Activated gamma-delta T cell treated with Interleukin-2 at 50 U/mL for 16 hours (primary cell): Measurements from ENCODE around the gene GBP7.
"Not testable (repeated sequence)": the region's sequence is repeated elsewhere in the genome, so short reads cannot be mapped to it uniquely, and the experiment has no call there.

Experiments used
- DNase-seq: peaks from one replicate; pipeline ENCODE4 v3.0.0-alpha.2; 2020

Gene GBP7, protein sequence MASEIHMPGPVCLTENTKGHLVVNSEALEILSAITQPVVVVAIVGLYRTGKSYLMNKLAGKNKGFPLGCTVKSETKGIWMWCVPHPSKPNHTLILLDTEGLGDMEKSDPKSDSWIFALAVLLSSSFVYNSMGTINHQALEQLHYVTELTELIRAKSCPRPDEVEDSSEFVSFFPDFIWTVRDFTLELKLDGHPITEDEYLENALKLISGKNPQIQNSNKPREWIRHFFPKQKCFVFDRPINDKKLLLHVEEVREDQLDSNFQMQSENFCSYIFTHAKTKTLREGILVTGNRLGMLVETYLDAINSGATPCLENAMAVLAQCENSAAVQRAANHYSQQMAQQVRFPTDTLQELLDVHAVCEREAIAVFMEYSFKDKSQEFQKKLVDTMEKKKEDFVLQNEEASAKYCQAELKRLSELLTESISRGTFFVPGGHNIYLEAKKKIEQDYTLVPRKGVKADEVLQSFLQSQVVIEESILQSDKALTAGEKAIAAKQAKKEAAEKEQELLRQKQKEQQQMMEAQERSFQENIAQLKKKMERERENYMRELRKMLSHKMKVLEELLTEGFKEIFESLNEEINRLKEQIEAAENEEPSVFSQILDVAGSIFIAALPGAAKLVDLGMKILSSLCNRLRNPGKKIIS

DNA sequence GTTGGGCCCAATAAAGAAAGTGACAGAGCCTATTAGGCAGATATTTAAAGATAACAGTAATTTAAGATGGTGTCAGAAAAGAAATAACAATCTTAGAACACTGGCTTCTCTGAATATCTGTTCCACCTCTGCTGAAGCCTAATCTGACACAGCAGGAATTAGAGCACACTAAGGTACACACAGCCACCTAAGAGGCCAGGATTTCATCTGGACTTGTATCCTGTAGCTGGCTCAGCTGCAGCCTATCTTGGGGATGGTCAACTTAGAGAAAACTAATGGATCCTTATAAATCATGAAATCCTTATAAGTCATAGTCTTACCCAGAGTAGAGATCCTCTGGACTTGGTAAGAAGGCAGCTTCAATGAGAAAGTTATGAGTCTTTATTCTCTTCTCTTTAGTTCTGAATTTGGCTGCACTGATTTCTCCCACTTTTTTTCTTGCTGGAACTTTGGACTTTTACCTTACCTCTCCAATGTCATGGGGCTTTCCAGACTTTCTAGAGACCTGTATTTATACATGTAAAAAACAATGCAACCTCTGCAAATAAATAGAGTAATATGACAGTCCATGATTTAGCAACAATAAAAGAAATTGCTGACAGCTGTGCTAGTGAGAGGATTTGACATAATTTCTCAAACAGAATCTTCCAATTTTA, at the start of gene GBP7:
Gene GBP7, minus strand, starts transcription at position 403 of the 656 bp plus-strand sequence. CDS start 4,068 bp downstream, outside the sequence.
- DNase-seq: no peak

DNA sequence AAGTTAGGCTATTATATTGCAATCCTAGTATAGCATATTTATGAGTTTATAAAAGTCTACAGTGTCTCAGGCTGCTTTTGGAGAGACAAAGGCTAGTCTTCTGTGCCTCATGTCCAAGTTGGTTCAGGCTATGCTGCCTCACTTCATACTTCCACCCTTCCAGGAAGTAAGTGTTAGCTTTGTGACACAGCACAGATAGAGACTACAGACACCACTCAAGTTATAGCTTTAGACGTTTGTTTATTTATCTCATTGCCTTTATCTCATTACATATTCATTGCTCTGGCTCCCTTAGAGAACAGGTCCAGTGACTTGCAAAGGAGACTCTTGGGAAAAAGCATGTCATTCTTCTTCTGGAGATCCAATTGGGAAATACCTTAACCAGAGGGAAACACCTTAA, 45.5 kb upstream of the GBP7 start:
- no peak for DNase-seq

DNA sequence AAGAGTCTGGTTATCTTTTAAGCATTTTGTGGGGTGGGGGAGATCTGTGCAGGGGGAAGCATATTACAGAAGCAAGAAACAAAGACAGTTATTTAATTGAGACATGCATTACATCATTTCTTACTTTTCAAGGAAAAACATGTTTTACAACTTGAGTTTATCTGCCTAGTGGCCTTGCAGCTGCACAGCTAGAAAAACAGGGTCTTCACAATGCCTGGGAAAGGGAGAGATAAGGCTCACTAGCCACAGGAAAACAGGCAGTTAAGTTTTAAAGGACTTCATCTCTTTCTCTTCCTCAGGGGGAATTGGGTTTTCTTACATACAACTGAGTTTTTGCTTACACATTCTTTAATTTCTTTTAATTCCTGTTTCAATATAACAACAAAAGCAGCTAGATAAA, 44.0 kb upstream of the GBP7 start:
- DNase-seq: not testable (repeated sequence)

DNA sequence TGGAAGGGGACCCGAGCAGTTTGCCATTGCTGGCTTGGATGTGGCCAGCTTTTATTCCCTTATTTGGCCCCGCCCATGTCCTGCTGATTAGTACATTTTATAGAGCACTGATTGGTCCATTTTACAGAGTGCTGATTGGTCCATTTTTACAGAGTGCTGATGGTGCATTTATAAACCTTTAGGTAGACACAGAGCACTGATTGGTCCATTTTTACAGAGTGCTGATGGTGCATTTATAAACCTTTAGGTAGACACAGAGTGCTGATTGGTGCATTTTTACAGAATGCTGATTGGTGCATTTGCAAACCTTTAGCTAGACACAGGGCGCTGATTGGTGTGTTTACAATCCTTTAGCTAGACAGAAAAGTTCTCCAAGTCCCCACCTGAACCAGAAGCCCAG, 43.1 kb upstream of the GBP7 start:
- not testable (repeated sequence) for DNase-seq

DNA sequence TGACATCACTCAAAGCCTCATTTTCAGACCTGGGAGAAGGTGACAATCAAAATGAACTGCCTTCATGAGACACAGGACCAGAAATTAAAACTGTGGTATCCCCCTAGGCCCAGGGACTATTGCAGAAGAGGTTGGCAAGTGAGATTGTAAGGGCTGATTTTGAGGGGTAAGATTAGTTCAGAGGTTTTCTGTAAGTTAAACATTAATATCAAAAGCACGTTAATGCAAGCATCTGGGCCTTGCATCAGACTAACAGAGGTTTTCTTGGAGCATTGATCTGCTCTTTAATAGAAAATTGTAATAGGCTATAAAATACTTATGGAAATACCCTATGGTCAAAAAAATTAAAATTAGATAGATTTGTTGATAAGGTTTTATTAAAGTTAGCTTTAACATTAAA, 37.5 kb upstream of the GBP7 start:
- DNase-seq: no peak

DNA sequence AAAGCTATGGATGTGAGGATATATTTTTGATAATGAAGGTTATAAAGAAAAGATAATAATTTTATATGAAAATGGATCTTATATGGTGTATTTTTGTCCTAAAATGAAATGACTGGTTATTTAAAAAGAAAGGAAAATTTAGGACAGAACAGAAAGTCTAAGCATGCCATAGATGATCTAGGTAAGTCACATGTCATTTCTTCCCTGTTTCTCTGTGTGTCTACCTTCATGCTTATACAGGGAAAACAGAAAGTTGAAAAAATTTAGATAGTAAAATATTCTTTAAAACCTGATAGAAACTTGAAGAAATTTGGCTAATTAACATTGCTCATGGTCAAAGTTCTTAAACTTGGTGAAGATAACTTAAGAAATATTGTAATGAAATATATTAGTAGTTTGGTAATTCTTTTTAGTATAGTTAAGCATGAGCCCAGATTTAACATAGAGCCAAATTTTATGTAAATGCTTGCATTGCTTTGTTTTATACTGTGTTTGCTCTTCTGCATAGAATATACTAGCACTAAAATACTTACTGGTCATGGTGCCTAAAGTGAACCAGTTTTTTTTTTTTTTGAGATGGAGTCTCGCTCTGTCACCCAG, 35.3 kb upstream of the GBP7 start:
- DNase-seq: no peak

DNA sequence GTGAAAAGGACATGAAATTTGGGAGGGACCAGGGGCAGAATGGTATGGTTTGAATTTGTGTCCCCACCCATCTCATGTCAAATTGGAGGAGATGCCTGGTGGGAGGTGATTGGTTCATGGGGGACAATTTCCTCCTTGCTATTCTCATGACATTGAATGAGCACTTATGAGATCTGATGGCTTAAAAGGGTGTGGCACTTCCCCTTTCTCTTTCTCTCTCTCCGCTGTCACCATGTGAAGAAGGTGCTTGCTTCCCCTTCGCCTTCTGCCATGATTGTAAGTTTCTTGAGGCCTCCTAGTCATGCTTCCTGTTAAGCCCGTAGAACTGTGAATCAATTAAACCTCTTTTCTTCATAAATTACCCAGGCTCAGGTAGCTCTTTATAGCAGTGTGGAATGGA, 30.6 kb upstream of the GBP7 start:
- DNase-seq: no peak

DNA sequence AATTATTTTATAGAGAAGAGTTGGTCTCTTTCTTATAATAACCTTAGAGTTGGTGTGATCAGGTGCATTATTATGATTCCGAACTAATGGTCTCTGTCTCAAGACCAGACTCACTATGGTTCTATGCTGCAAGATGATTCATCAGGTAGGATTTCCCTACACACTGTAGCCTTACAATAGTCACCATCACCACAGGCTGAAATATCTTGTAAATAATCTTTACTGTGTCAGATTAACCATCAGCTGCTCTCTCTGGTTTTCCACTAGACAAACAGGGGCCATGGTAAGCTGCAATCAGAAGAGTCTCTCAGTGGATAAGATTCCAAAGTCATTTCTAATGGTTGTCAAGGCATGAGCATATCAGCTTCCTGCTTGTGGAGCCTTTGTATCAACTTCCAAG, 27.4 kb upstream of the GBP7 start:
- DNase-seq: no peak

DNA sequence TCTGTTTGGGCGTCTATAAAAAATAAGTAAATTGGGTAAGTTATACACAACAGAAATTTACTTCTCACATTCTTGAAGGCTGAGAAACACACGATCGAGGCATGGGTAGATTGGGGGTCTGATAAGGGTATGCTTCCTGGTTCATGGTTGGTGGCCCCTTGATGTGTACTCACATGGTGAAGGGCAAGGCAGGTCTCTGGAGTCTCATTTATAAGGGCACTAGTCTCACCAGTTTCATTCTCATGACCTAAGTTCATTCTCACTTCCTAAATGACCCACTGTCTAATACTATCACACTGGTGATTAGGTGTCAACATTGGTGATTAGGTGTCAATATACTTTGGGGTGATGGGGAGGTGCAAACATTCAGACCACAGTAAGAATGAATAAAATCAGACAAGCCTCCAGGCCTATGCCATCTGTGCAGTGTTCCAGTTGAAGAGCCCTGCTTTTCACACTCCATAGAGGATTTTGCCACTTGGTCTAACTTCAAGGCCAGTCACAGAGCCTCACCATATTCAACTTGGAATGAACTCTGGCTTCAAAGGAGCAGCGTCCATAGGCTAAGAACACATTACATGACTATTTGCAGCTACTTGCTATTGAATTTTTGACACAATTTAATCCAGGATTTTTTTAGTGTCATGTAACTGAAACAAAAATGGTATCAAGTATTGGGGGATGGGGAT, 25.4 kb upstream of the GBP7 start:
- no peak for DNase-seq

DNA sequence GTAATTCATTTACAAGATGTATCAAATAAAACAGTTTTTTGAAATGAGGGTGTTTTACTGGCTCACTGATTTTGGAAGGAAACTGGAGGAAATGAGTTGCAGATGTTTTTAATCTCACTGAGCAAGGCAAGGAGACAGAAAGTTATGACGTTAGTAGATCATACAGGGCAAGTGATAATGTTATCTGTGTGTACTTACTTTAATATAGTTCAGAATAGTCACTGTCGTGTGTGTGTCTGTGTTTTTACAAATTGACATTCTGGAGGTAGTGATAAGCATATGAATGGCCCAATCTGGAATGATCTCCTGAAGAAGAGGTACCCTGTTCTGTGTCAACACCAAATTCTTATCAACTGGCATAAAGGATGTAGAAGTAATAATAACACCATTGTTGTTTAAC, 24.9 kb upstream of the GBP7 start:
- DNase-seq: no peak

DNA sequence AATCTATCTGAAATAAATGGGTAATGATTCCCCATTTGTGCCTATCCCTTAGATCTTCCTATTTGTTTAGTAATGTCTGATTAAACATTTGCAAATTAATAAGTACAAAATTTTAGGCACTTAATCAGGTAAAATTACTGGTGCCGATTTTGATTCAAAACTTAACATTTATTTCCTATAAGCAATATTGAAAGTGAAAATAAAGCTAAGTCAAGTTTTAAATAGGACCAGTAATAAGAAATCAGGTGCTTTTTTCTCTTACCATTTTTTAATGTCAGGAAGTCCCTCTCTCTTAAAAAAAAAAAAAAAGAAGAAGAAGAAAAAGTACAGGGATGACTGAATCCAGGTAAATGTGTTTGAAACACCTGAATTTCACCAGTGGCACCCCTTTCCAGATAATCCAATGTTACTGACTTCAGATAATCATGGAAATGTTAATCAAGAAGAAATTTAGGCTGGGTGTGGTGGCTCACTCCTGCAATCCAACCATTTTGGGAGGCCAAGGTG, 23.8 kb upstream of the GBP7 start:
- no peak for DNase-seq

DNA sequence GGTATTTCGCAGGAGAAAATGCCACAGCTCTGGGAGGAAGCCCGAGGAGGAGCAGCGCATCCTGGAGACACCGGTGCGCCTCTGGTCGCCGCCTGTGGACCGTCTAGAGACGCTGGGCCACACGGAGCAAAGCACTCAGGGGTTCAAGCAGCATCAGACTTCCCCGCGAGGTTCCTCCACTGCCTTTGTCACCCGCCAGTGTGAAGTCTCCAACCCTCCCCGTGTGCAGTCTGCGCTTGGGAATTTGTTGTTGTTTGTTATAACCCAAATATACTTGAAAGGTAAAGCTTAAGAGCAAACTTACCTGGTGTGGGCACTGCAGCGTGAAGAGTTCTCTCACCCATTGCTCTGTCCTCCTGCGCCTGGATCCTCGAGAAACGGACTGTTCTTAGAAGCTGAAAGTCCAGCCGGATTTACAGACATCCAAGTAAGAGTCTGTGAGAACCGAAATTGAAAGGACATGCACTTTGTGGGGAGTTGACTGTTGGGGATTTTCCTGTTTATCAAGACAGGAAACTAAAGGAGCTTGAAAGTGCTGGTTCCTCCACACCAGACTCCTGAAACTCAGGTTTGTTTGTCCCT, 22.8 kb upstream of the GBP7 start, which contains the start of gene GBP4:
Gene GBP4, minus strand, starts transcription at position 452 of the 582 bp plus-strand sequence. Its CDS starts 108 bp downstream, at position 344.
- peak; percentile 44 for DNase-seq

DNA sequence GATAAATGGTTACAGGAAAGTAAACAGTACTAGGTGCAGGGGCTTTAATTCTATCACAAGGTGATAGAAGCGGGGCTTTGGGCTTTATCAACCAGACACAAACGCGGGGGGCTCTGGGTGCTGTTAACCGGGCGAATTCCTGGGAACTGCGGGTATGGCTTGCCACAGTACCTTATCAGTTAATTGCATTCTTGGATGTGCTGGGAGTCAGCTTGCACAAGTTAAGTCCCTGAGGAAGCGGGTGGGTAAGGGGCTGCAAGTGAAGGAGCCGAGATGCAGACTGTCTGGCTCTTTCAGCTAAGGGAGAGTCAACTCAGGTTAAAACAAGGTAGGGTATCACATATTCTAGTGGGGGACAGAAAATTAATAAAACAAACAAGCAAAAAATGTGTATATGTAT, 22.3 kb upstream of the GBP7 start:
- no peak for DNase-seq

DNA sequence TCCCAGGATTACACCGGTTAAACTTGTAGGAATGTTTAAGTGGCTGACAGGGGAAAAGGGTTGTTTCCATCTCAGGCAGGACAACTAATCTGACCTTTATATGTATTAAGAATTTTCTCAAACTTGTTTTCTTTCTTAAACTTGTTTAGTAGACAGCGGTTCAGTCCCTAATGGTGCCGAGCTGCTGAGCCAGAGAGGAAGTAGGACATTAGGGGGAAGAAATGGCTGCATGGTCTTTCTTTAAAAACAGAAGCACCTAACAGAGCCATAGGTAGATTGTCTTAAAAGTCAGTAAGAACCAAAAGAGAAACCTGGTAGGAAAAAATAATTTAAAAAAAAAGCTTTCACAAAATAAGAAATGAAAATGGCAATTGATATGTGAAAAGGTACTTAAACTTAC, 19.7 kb upstream of the GBP7 start:
- DNase-seq: no peak

DNA sequence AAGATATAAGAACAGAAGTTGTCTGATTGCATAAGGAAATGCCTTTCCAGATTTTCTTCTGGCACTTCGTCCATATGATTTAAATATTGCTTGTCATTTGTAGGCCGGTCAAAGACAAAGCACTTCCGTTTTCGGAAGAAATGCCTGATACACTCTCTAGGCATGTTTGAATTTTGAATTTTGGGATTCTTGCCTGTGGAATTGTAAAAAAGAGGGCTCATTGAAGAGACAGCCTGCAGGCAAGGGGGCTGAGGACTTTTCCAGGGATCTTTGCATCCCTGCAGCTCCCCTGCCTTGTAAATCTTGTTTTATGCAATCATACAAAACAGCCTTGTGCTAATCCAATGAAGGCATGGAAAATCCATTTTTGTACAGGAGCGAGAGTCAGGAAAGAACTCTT, 15.5 kb upstream of the GBP7 start:
- DNase-seq: no peak

DNA sequence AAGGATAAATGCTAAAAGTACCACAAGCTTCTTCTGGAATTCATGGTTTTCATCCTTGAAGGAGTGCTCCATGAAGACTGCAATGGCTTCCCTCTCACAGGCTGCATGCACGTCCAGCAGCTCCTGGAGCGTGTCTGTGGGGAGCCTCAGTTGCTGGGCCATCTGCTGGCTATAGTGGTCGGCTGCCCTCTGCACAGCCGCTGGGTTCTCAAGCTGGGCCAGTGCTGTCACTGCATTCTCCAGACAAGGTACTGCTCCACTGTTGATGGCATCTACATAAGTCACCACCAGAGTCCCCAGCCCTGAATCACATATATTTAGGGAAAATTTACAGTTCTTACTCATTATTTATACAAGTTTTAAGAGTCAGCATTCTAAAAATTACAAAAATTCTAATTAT, 14.2 kb upstream of the GBP7 start:
- DNase-seq: no peak

DNA sequence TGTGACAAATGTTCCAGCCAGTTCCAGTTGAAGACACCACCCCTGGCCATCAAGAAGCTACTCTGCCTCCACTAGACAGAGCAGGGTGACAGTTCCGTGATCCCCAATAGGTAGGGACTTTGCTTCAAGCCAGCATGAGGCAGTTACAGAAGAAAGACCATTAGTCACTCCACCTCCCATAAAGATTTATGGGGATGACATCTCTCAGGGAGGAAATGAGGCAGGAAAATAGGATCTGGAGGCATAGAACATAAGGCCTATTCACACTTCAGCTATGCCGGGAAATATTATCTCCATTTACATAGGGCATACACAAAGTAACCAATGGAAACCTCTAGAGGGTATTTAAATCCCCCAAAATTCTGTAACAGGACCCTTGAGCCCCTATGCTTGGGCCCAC, 3.5 kb upstream of the GBP7 start:
- DNase-seq: no peak

DNA sequence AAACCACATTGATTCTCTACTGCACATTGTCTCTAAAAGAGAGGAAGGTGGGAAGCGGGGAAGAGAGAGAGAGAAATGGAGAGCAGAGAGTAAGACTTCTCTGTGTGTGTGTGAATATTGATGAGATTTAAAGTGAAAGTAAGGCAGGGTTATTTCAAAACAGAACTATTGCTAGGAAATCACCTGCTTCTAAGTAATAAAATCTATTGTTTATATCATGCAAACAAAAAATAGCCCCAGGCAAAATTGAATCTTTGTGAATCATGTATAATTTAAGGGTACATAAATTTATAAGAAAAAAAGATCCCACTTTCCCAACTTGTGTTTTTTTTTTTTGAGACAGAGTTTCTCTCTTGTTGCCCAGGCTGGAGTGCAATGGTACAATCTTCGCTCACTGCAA, 1.2 kb upstream of the GBP7 start:
- DNase-seq: no peak

DNA sequence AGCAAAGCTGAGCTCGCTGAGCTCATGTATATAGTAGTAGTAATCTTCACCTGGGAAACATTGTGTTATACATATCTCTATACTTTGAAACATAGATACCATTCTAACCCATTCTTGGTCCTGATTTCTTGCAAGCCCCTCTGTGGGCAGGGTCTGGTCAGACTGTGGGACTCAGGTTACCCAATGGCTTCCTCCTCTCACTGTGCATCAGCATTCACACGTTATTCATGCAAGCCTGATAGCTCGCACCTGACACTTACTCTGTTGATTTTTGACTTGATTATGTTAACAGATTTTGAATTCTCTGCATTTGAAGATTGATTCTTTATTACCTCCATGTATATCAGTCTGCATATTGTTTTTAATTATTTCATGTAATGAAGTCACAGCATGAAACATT, 1.3 kb downstream of the GBP7 start:
- DNase-seq: no peak

DNA sequence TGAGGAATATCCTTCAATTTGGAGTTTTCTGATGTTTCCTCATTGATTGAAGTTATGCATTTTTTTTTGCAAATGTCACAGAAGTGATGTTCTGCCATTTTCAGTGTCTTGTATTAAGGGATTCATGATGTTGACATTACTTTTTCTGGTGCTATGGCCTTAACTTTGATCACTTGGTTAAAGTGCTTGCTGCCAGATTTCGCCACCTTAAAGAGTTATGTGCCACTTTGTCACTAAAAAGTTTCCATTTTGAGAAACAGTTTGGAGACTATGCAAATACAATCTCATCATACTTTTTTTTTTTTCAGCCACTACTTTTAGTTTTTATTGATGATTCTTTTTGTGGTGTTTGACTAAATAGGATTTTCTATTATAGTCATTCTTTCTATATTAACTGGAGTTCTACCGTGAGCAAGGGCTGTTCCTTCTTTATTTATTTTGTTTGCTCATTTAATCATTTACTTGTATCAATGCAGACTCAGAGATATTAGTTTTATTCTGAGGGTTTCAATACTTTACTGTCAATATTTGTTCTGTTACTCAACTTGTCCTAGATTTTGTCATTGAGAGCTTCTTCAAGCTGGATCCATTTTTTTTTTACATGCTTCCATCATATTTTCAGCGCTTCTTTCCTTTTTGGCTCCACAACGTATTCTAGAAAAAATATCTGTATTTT, 3.2 kb downstream of the GBP7 start:
- no peak for DNase-seq

DNA sequence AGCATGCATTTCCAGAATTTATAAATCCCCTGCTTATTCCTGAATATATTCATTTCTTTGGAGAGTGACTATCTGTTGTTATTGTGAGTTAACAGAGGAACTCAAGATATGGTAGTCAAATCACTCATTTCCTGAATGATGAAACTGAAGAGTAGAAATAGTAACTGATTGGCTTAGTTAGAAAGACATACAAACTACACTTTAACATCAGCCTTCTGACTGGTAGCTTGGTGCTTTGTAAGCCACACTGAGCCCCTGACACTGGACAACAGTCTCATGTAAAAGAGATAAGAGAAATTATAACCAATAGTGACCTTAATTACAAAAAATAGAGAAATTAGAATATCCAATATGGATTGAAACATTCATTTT, 4.8 kb downstream of the GBP7 start:
- no peak for DNase-seq
